OCI-M1 (cell line): ENCODE data around the gene CDH2.

Source experiments
- DNase-seq: peaks from one replicate; lab custom pipeline; 2025; lab: John Stamatoyannopoulos, UW

CDH2 gene

GRCh38 chr18:28168725-28169124 is 8.2 kb downstream of the CDH2 start:
- no peak for DNase-seq

- DNase-seq = no peak
These were observed 9.0 kb downstream of the CDH2 start for GRCh38 chr18:28167835-28168349.

GRCh38 chr18:28164771-28165483 is 12.0 kb downstream of the CDH2 start:
- no peak for DNase-seq

- DNase-seq = no peak
These were observed 13.6 kb downstream of the CDH2 start for GRCh38 chr18:28163201-28163775.

- no peak for DNase-seq
These were observed 15.0 kb downstream of the CDH2 start for GRCh38 chr18:28161608-28162599.

- no peak for DNase-seq
These were observed 17.9 kb downstream of the CDH2 start for GRCh38 chr18:28159055-28159454.

GRCh38 chr18:28158083-28158581 is 18.8 kb downstream of the CDH2 start:
- DNase-seq = no peak

- no peak for DNase-seq
These were observed 23.4 kb downstream of the CDH2 start for GRCh38 chr18:28153485-28154065.

GRCh38 chr18:28152754-28153153 is 24.2 kb downstream of the CDH2 start:
- no peak for DNase-seq

- DNase-seq = no peak
These were observed 24.6 kb downstream of the CDH2 start for GRCh38 chr18:28152354-28152753.

- DNase-seq = no peak
These were observed 25.5 kb downstream of the CDH2 start for GRCh38 chr18:28151434-28151833.

- DNase-seq = no peak
These were observed 26.0 kb downstream of the CDH2 start for GRCh38 chr18:28150925-28151324.

GRCh38 chr18:28149810-28150420 is 27.0 kb downstream of the CDH2 start:
- DNase-seq = no peak

GRCh38 chr18:28147674-28148171 is 29.2 kb downstream of the CDH2 start:
- no peak for DNase-seq

- DNase-seq = no peak
These were observed 33.2 kb downstream of the CDH2 start for GRCh38 chr18:28143725-28144124.

GRCh38 chr18:28138816-28139215 is 38.1 kb downstream of the CDH2 start:
- no peak for DNase-seq

GRCh38 chr18:28136071-28136470 is 40.9 kb downstream of the CDH2 start:
- DNase-seq = no peak

GRCh38 chr18:28134774-28135173 is 42.2 kb downstream of the CDH2 start:
- no peak for DNase-seq

GRCh38 chr18:28132084-28132483 is 44.8 kb downstream of the CDH2 start:
- DNase-seq = no peak

GRCh38 chr18:28128659-28128980 is 48.3 kb downstream of the CDH2 start:
- DNase-seq = no peak
